GM12878 (cell line): Measurements from ENCODE around the gene C1QB. TPM values are rescaled to one million over a fixed set of nuclear protein-coding genes. Genes with fewer than 3 reads are reported as not detected.

Source experiments
- ATAC-seq: fragments of 200-7000 bp; cut with Tn5 transposase; 3 replicates; pipeline ENCODE4 v1.9.1; 2020; ENCODE audit warnings: mild to moderate bottlenecking, moderate library complexity
- BruUV-seq: library from RNA; stranded (reverse); fragments of 400-500 nt; replicated peaks from 2 replicates; lab custom pipeline; 2021; lab: Mats Ljungman, UMichigan
- CTCF ChIA-PET: fragments of 300-600 bp; sonication (Branson Sonifier 250); formaldehyde crosslinking; extraction: SDS; loops from one replicate; lab custom pipeline; 2021; ENCODE audit warnings: inconsistent platforms; lab: Yijun Ruan, JAX
- POLR2A ChIA-PET: fragments of 350-600 bp; formaldehyde crosslinking; extraction: SDS; loops from one replicate; lab custom pipeline; 2021; ENCODE audit warnings: inconsistent platforms; lab: Charles Lee
- RAD21 ChIA-PET: fragments of 300-600 bp; sonication (Branson Sonifier 250); formaldehyde crosslinking; loops from one replicate; lab custom pipeline; 2023; ENCODE audit warnings: antibody characterized with exemption; ENCODE audit not compliant: unreplicated experiment; lab: Charles Lee
- SMC1A ChIA-PET: fragments of 300-600 bp; sonication (Branson Sonifier 250); formaldehyde crosslinking; loops from one replicate; lab custom pipeline; 2023; ENCODE audit not compliant: unreplicated experiment, uncharacterized antibody; lab: Charles Lee
- DNase-seq: peaks from one replicate; pipeline ENCODE4 v3.0.0-alpha.2; 2011; ENCODE audit warnings: low read depth, low spot score
- FAIRE-seq: peaks from 3 replicates; lab custom pipeline; 2011; peaks lifted over from hg19 to GRCh38; lab: Jason Lieb, UNC
- H2AFZ ChIP-seq: 2 replicates; pipeline ENCODE4 v1.6.0; 2011; ENCODE audit warnings: low read depth, low read length, control low read depth; ENCODE audit not compliant: control insufficient read depth
- H3K27ac ChIP-seq: 2 replicates; pipeline ENCODE4 v1.5.1; 2011; ENCODE audit warnings: control low read depth; ENCODE audit not compliant: control insufficient read depth, insufficient read depth
- H3K27me3 ChIP-seq, 2 experiments: replicated peaks in 1 of 2; 2 replicates each; pipeline versions ENCODE4 v1.6.0 to v1.6.1; 2011; ENCODE audit warnings: low read length in 1 of 2; ENCODE audit not compliant: control insufficient read depth in 2 of 2, insufficient read depth in 2 of 2
- H3K36me3 ChIP-seq, 2 experiments: 2 replicates each; pipeline ENCODE4 v1.5.1; 2011; ENCODE audit warnings: low read length in 1 of 2; ENCODE audit not compliant: control insufficient read depth in 2 of 2, insufficient read depth in 2 of 2
- H3K4me1 ChIP-seq: 2 replicates; pipeline ENCODE4 v1.6.1; 2011; ENCODE audit warnings: mild to moderate bottlenecking, low read length, moderate library complexity, mixed read lengths; ENCODE audit not compliant: control insufficient read depth, insufficient read depth
- H3K4me2 ChIP-seq: 2 replicates; pipeline ENCODE4 v1.6.0; 2011; ENCODE audit warnings: control low read depth; ENCODE audit not compliant: control insufficient read depth, insufficient read depth
- H3K4me3 ChIP-seq: fragments of 200-600 bp; sonication (generic); 2 replicates; pipeline ENCODE4 v1.5.1; 2016
- H3K79me2 ChIP-seq: 2 replicates; pipeline ENCODE4 v1.6.0; 2011; ENCODE audit warnings: low read length; ENCODE audit not compliant: control insufficient read depth, insufficient read depth
- H3K9ac ChIP-seq: 2 replicates; pipeline ENCODE4 v1.8.0; 2011; ENCODE audit warnings: low read length, control low read depth, mixed read lengths; ENCODE audit not compliant: control insufficient read depth, insufficient read depth
- H3K9me3 ChIP-seq: replicated peaks from 3 replicates; pipeline ENCODE4 v1.5.1; 2011; ENCODE audit warnings: mild to moderate bottlenecking, low read length; ENCODE audit not compliant: control insufficient read depth, insufficient read depth
- H4K20me1 ChIP-seq: 2 replicates; pipeline ENCODE4 v1.6.0; 2011; ENCODE audit not compliant: control insufficient read depth, insufficient read depth
- ASH2L ChIP-seq: fragments of 300-600, 200-600 bp; sonication (generic); IDR thresholded peaks from 2 replicates; pipeline ENCODE4 v1.6.1; 2017; ENCODE audit warnings: low read depth, mild to moderate bottlenecking, borderline replicate concordance
- ATF7 ChIP-seq: fragments of 450-650 bp; IDR thresholded peaks from 2 replicates; pipeline ENCODE4 v1.6.1; 2016; ENCODE audit warnings: low read depth, mild to moderate bottlenecking
- HCFC1 ChIP-seq: fragments of 150-350 bp; IDR thresholded peaks from 2 replicates; pipeline ENCODE4 v1.6.1; 2014; ENCODE audit warnings: low read length
- MTA2 ChIP-seq: fragments of 450-650 bp; IDR thresholded peaks from 2 replicates; pipeline ENCODE4 v1.6.1; 2016; ENCODE audit warnings: low read depth, mild to moderate bottlenecking, moderate library complexity
- POU2F2 ChIP-seq: IDR thresholded peaks from 3 replicates; pipeline ENCODE4 v1.6.1; 2011; ENCODE audit warnings: low read depth, mild to moderate bottlenecking, low read length, borderline replicate concordance
- RCOR1 ChIP-seq: conservative IDR thresholded peaks from 2 replicates; pipeline ENCODE4 v1.6.1; 2012; ENCODE audit warnings: low read depth, low read length, improper control_type of control experiment
- SRF ChIP-seq, 2 experiments: IDR thresholded peaks; 2 replicates each; pipeline ENCODE4 v1.6.1; 2011; ENCODE audit warnings: low read depth in 2 of 2, low read length in 2 of 2, mild to moderate bottlenecking in 1 of 2, moderate library complexity in 1 of 2
- YBX1 ChIP-seq: fragments of 450-650 bp; IDR thresholded peaks from 2 replicates; pipeline ENCODE4 v1.6.1; 2016; ENCODE audit warnings: antibody characterized with exemption
- ZBED1 ChIP-seq: IDR thresholded peaks from 2 replicates; pipeline ENCODE4 v1.6.1; 2016; ENCODE audit warnings: borderline replicate concordance
- ZNF207 ChIP-seq: fragments of 450-650 bp; IDR thresholded peaks from 2 replicates; pipeline ENCODE4 v1.6.1; 2014; ENCODE audit warnings: antibody characterized with exemption, mild to moderate bottlenecking, borderline replicate concordance
- WGBS: methylation state at CpG from one replicate; pipeline ENCODE4 v1.1.6; 2016; ENCODE audit warnings: low lambda C conversion rate; ENCODE audit not compliant: insufficient replicate concordance, insufficient coverage; ENCODE audit errors: missing lambda C conversion rate; 5-methylcytosine and 5-hydroxymethylcytosine counted together
- in situ Hi-C: fragments of 300-500 bp; cut with MboI; formaldehyde crosslinking; loops from 9 replicates; pipeline ENCODE4 v1.14.3; 2018; ENCODE audit warnings: mixed read lengths
- intact Hi-C: fragments of 100-400 bp; cut with micrococcal nuclease; formaldehyde crosslinking; loops from one replicate; pipeline ENCODE4 v1.14.2; 2022; ENCODE audit not compliant: unreplicated experiment
- polyA plus RNA-seq, 11 experiments: library from polyadenylated mRNA; depleted of rRNA in 4 of 11; unstranded in 6 of 11; stranded (reverse) in 5 of 11; fragments of >200 nt; fragmentation: Nextera tagmentation in 4 of 11; fragmentation: Illumina TruSeq in 1 of 11; extraction: Ambion mirVana in 4 of 11; extraction: Trizol in 1 of 11; gene quantifications; 1 replicate in 1 of 11; 2 replicates in 10 of 11; pipeline versions ENCODE4 v1.2.1 to v1.2.3, GENCODE V29; 2011 to 2016; ENCODE audit warnings: inconsistent platforms in 2 of 11, missing spikeins in 2 of 11, low read depth in 1 of 11
- total RNA-seq, 4 experiments: library from RNA; depleted of rRNA in 3 of 4; stranded (reverse); fragments of >200 nt in 3 of 4; fragmentation: Illumina TruSeq in 1 of 4; extraction: Trizol in 1 of 4; gene quantifications; 2 replicates each; pipeline versions ENCODE4 v1.2.1 to v1.2.3, GENCODE V29; 2013 to 2021
- TF ChIP-seq, protein P1 (sequence below): fragments of 450-650 bp; conservative IDR thresholded peaks from 2 replicates; pipeline ENCODE4 v1.6.1; 2017; ENCODE audit warnings: mild to moderate bottlenecking, moderate library complexity
- TF ChIP-seq, protein P2 (sequence below): fragments of 450-650 bp; IDR thresholded peaks from 2 replicates; pipeline ENCODE4 v1.6.1; 2017; ENCODE audit warnings: mild to moderate bottlenecking

C1QB gene
- total and polyA plus RNA-seq, 10 of the 15 experiments (the other 5 are each of a cell fraction or from before 2014, with no cell fraction given), result 0.62 TPM; not detected in 9

DNA sequence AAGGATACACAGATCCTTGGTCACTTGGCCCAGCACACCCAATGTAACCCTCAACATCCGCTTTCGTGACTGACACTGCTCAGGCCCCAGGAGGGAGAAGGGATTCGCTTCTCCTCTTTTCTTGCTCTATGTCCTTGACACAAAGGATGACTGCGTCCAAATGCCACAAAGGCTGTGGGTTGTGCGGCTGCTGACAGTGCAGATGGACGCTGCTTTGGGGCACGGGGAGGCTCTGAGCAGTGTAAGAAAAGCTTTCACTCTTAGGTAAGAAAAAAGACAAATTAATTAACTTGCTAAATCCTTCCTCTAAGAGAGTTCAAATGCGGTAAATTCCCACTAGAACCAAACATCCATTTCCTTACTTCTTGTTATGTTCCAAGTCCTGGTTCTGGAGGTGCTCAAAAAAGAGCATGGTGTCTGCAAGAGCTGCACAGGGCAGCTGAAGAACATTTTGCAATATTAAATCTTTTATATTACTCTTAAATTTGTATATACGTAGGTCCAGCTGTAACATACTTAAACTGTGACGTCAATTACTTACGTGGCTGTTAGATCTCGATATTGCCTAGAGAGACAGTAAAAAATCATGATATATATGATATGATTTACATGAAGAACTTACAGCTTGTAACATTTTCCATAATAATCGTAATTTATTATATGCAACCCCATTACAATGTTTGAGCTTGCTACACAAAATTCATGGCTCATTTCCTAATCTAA is 38.2 kb downstream of the C1QB start (continued):
- TF ChIP-seq, protein P1, sequence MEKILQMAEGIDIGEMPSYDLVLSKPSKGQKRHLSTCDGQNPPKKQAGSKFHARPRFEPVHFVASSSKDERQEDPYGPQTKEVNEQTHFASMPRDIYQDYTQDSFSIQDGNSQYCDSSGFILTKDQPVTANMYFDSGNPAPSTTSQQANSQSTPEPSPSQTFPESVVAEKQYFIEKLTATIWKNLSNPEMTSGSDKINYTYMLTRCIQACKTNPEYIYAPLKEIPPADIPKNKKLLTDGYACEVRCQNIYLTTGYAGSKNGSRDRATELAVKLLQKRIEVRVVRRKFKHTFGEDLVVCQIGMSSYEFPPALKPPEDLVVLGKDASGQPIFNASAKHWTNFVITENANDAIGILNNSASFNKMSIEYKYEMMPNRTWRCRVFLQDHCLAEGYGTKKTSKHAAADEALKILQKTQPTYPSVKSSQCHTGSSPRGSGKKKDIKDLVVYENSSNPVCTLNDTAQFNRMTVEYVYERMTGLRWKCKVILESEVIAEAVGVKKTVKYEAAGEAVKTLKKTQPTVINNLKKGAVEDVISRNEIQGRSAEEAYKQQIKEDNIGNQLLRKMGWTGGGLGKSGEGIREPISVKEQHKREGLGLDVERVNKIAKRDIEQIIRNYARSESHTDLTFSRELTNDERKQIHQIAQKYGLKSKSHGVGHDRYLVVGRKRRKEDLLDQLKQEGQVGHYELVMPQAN, result no peak
- TF ChIP-seq MTA2 (no peak), ZBED1 (no peak), RCOR1 (no peak), ZNF207 (no peak)
- TF ChIP-seq, protein P2, sequence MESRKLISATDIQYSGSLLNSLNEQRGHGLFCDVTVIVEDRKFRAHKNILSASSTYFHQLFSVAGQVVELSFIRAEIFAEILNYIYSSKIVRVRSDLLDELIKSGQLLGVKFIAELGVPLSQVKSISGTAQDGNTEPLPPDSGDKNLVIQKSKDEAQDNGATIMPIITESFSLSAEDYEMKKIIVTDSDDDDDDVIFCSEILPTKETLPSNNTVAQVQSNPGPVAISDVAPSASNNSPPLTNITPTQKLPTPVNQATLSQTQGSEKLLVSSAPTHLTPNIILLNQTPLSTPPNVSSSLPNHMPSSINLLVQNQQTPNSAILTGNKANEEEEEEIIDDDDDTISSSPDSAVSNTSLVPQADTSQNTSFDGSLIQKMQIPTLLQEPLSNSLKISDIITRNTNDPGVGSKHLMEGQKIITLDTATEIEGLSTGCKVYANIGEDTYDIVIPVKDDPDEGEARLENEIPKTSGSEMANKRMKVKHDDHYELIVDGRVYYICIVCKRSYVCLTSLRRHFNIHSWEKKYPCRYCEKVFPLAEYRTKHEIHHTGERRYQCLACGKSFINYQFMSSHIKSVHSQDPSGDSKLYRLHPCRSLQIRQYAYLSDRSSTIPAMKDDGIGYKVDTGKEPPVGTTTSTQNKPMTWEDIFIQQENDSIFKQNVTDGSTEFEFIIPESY, result no peak

DNA sequence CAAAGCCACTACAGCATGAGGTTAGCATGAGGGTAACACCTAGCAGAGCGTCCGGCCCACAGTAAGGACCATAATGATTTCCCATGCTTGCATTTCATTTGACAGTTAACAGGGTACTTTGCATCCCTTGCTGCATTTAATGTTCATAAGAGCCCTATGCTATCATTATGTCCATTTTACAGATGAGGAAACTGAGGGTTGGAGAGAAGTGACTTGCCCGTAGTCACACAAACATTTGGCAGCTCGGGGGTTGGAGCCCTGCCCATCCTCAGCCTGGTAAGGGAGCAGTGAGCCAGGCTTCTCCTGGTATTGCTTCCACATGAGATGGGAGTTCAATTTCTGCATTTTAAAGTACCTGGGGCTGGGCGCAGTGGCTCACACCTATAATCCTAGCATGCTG is 41.1 kb downstream of the C1QB start:
- peaks cover 2 to 3% of the 10 kb centered on the region in 2 experiments; a peak in 2 of 4 replicates for H3K27me3 ChIP-seq
- H3K79me2 ChIP-seq, result no peaks in the 10 kb centered on the region
- H3K9me3 ChIP-seq, result no peaks in the 10 kb centered on the region
- FAIRE-seq (no peak), DNase-seq (no peak), ATAC-seq (no peak)
- no peaks in the 10 kb centered on the region for H3K36me3 ChIP-seq
- H4K20me1 ChIP-seq, result no peaks in the 10 kb centered on the region
- intact Hi-C loops (no loop called here), in situ Hi-C loops (no loop called here)
- H3K4me3 ChIP-seq, result no peak overlapping the region
- ChIA-PET CTCF (no interaction called here), RAD21 (no interaction called here), POLR2A (no interaction called here), SMC1A (interaction anchor here (1.5 kb wide), 1 partner anchor 10 kb away, joined by 4 read pairs; no protein-coding TSS in a partner anchor)
- no peak overlapping the region for H3K4me2 ChIP-seq
- no peak overlapping the region for H3K27ac ChIP-seq
- no TSS peak for BruUV-seq
- H2AFZ ChIP-seq, result no peak overlapping the region
- 41% methylated on average over 5 of the region's 5 CpGs for WGBS
- no peak overlapping the region for H3K9ac ChIP-seq
- TF ChIP-seq MTA2 (no peak), ATF7 (no peak), YBX1 (no peak), ASH2L (no peak), POU2F2 (no peak), HCFC1 (no peak), SRF (IDR thresholded peaks at IDR 0.05; ENCODE audit: low read depth in 2 of 2, low read length in 2 of 2) (no peak)
- no peaks in the 10 kb centered on the region for H3K4me1 ChIP-seq
